ENCODE results near the gene SMG7. TPM values are rescaled to one million over a fixed set of nuclear protein-coding genes. Genes with fewer than 3 reads are reported as not detected.

The SMG7 gene
- total RNA-seq, 1 donor from 2014 or later = 26.4 TPM

DNA sequence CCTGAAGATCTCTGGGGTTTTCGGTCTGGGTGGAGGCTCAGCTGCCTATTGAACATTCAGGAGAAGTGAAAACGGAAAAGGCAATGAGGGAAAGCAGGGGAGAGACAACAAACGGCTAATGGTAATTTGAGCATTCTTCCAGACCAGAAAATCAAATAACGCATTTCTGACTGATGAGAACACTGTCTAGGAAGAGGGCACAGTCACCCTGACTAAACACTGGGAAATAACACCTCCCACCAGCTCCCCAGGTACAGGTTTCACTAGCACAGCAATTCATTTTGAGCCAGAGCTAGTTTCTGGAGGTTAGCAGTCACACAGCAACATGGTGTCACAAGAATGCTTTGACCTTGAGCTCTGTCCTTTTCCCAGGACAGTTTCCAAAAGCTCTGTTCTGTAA, 96.8 kb downstream of the SMG7 start:
- H3K27ac ChIP-seq = peak overlapping the region in 1 of 2 donors; percentile 13
- no peaks in the 10 kb centered on the region for H3K27me3 ChIP-seq
- no peaks in the 10 kb centered on the region for H3K9me3 ChIP-seq
- intact Hi-C loops (cut with DNase I) = no loop called here
- no peaks in the 10 kb centered on the region for H3K36me3 ChIP-seq
- H3K4me1 ChIP-seq = peaks cover 0 to 6% of the 10 kb centered on the region in 2 donors
- no peak overlapping the region for H3K4me3 ChIP-seq
- TF ChIP-seq, protein P1, sequence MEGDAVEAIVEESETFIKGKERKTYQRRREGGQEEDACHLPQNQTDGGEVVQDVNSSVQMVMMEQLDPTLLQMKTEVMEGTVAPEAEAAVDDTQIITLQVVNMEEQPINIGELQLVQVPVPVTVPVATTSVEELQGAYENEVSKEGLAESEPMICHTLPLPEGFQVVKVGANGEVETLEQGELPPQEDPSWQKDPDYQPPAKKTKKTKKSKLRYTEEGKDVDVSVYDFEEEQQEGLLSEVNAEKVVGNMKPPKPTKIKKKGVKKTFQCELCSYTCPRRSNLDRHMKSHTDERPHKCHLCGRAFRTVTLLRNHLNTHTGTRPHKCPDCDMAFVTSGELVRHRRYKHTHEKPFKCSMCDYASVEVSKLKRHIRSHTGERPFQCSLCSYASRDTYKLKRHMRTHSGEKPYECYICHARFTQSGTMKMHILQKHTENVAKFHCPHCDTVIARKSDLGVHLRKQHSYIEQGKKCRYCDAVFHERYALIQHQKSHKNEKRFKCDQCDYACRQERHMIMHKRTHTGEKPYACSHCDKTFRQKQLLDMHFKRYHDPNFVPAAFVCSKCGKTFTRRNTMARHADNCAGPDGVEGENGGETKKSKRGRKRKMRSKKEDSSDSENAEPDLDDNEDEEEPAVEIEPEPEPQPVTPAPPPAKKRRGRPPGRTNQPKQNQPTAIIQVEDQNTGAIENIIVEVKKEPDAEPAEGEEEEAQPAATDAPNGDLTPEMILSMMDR (IDR thresholded peaks at IDR 0.05) = no peak
- DNase-seq (ENCODE audit: low spot score in 2 of 2) = no peak

DNA sequence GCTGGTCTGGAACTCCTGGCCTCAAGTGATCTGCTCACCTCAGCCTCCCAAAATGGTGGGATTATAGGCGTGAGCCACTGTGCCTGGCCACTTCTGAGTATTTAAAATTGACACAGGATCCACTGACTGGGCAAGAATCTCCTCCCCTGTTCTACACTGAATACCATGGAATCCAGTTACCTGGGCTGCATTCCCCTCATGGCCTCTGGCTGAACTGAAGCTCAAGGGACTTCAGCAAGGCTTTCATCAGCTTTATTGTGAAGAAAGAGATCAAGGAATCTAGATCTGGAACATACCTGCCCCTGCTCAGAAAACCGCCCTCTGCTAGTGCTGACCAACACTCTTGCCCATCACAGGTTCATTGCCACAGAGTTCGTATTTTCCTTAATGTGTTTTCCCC, 97.5 kb downstream of the SMG7 start:
- peaks cover 0 to 9% of the 10 kb centered on the region in 2 donors for H3K4me1 ChIP-seq
- H3K36me3 ChIP-seq = no peaks in the 10 kb centered on the region
- H3K4me3 ChIP-seq = no peak overlapping the region
- intact Hi-C loops (cut with DNase I) = no loop called here
- no peaks in the 10 kb centered on the region for H3K9me3 ChIP-seq
- H3K27ac ChIP-seq = no peak overlapping the region
- TF ChIP-seq, protein P1 (IDR thresholded peaks at IDR 0.05) = no peak
- no peak for DNase-seq (ENCODE audit: low spot score in 2 of 2)
- H3K27me3 ChIP-seq = no peaks in the 10 kb centered on the region

DNA sequence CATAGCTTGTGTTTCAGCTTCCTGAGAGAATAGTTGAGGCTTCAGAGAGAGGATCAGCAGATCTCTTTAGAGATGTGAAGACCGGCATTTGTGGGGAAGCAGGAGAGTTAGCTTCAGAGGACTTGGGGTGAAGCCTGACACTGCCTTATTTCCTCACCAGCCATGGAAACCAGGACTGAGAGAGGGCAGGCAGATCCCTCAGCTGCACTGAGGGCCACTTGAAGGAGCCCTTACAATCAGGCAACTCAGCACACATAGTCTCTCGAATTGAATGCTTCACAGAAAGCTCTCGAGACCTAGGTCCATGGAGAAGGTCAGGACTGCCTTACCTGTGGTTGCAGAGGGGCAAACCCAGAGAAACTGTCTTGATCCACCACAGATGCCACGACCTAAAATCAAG, 98.2 kb downstream of the SMG7 start:
- Histone ChIP-seq H3K36me3 (no peaks in the 10 kb centered on the region), H3K27me3 (no peaks in the 10 kb centered on the region), H3K4me1 (peaks cover 0 to 11% of the 10 kb centered on the region in 2 donors), H3K9me3 (no peaks in the 10 kb centered on the region), H3K27ac (no peak overlapping the region), H3K4me3 (no peak overlapping the region)
- TF ChIP-seq, protein P1 (IDR thresholded peaks at IDR 0.05) = no peak
- DNase-seq (ENCODE audit: low spot score in 2 of 2) = no peak
- intact Hi-C loops (cut with DNase I) = no loop called here

DNA sequence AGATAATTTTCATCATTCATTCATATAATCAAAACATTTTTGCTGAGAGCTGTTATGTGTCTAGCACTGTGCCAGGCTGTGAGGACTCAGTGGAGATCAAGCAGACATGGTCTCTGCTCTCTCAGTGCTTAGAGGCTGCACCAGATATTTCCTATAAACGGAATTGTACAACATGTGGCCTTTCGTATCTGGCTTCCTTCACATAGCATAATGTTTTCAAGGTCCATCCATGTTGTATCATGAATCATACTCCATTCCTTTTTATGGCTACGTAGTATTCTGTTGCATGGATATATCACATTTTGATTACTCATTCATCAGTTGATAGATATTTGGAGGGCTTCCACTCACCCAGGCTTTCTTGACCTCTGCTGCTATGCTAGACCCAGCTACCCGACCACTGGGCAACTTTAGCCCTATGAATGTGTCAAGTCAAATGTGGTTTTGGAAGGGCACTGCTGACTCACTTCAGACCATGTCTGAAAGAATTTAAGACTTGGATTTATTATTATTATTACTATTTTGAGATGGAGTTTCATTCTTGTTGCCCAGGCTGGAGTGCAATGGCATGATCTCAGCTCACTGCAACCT, 99.5 kb downstream of the SMG7 start:
- Histone ChIP-seq H3K27me3 (no peaks in the 10 kb centered on the region), H3K4me3 (no peak overlapping the region), H3K36me3 (no peaks in the 10 kb centered on the region), H3K9me3 (no peaks in the 10 kb centered on the region), H3K4me1 (peaks cover 10 to 19% of the 10 kb centered on the region in 2 donors), H3K27ac (no peak overlapping the region)
- intact Hi-C loops (cut with DNase I) = no loop called here
- TF ChIP-seq, protein P1 (IDR thresholded peaks at IDR 0.05) = no peak
- no peak for DNase-seq (ENCODE audit: low spot score in 2 of 2)

DNA sequence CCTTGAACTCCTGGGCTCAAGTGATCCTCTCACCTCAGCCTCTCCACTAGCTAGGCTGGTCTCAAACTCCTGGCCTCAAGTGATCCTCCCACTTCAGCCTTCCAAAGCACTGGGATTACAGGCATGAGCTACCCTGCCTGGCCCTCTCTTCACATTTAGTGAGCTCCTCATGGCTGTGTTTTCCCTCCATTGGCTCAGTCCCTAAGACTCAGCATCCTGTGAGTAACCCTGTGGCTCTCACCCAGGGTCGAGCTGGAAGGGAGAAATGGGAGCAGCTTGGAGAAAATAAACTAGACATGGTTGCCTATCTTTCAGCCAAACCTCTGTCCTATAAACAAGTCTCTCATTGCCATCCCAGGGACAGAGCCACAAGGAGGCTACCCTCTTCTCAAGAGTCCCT, 100.4 kb downstream of the SMG7 start:
- intact Hi-C loops (cut with DNase I) = no loop called here
- H3K27ac ChIP-seq = peak overlapping the region in 1 of 2 donors; percentile 0
- H3K27me3 ChIP-seq = no peaks in the 10 kb centered on the region
- TF ChIP-seq, protein P1 (IDR thresholded peaks at IDR 0.05) = no peak
- no peak overlapping the region for H3K4me3 ChIP-seq
- no peak for DNase-seq (ENCODE audit: low spot score in 2 of 2)
- no peaks in the 10 kb centered on the region for H3K9me3 ChIP-seq
- H3K4me1 ChIP-seq = peaks cover 10 to 21% of the 10 kb centered on the region in 2 donors
- H3K36me3 ChIP-seq = no peaks in the 10 kb centered on the region

DNA sequence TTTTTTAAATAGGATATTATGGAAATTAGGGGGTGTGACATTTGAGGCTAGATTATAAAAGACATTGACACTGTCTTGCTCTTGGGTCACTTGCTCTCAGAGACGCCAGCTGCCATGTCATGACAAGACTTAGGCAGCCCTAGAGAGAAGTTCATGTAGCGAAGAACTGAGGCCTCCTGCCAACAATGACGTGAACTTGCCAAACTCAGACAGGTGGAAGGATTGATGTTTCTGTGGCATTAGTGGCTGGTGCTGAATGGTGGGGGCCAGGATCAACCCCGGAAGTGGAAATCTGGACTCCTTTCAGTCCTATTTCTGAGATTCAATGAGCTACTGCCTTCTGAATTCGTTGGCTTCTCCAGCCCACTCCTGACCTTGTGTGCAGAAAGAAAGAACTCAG, 103.3 kb downstream of the SMG7 start:
- TF ChIP-seq, protein P1 (IDR thresholded peaks at IDR 0.05) = no peak
- Histone ChIP-seq H3K4me3 (no peak overlapping the region), H3K36me3 (no peaks in the 10 kb centered on the region), H3K9me3 (no peaks in the 10 kb centered on the region), H3K27me3 (no peaks in the 10 kb centered on the region), H3K4me1 (peaks cover 14 to 27% of the 10 kb centered on the region in 2 donors), H3K27ac (peak overlapping the region in 1 of 2 donors; percentile 56)
- peak in 1 of 2 donors; percentile 52 for DNase-seq (ENCODE audit: low spot score in 2 of 2)
- intact Hi-C loops (cut with DNase I) = no loop called here

All from ascending aorta (tissue), 2 donors.